Measurements from ENCODE around the gene HBG2. TPM values are rescaled to one million over a fixed set of nuclear protein-coding genes. Genes with fewer than 3 reads are reported as not detected.
A peak's percentile ranks its signal among the peaks of the same experiment; 100 is the strongest.

The HBG2 gene
- total and polyA plus RNA-seq, 9 of the 15 experiments (the other 6 are each of a cell fraction or from before 2014, with no cell fraction given), result 1,626 to 58,619 (median 10,515) TPM

DNA sequence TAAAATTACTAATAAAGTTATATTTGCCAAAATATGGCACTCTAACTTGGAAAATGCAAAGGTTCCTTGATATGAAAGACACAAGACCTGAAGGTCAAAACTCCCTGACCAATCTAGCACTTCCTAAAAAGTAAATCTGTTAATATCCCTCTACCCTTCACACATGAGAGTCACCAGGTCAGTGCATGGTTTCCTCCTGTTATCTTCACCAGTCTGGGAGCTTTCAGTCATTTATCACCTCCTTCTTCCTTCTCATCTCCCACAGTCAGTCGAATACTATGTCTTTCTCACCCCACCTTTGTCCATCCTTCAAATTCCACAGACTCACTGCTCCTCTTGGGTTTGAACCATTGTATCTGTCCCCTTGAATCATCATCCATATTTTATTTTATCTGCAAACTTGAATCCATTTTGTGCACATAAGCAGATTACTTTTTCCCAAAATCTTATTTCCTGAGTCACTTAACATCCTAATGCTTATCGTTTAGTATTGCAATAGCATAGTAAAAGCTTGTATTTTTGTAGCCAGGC, 12.5 kb upstream of the HBG2 start:
- ATAC-seq (peak; percentile 60), DNase-seq (ENCODE audit: extremely low read depth in 1 of 4, low spot score in 3 of 4) (peak in 2 of 4 experiments; percentile 37 to 72), FAIRE-seq (peak; percentile 82)
- H3K36me3 ChIP-seq (ENCODE audit: control insufficient read depth, insufficient read depth, low read length), result peaks cover 28% of the 10 kb centered on the region
- H2AFZ ChIP-seq (ENCODE audit: low read depth, low read length), result no peak overlapping the region
- ChIA-PET POLR2A (interaction anchor here (0.6 to 5.0 kb wide), 9 partner anchors 8 to 137 kb away, joined by 3 to 55 read pairs (median 13); no protein-coding TSS in a partner anchor), CTCF (ENCODE audit: low intra/inter-chr PET ratio) (no interaction called here)
- H3K27ac ChIP-seq (ENCODE audit: extremely low read depth, low read depth, low read length), result peak overlapping the region; percentile 17; the same call in 2 of the 3 replicates
- H3K9ac ChIP-seq (ENCODE audit: insufficient read depth in 1 of 2, low read depth in 2 of 2, low read length in 2 of 2), result peak overlapping the region in 1 of 2 experiments; percentile 64; a peak in 1 of 4 replicates
- H3K4me1 ChIP-seq (replicated peaks in 1 of 2; ENCODE audit: control insufficient read depth in 2 of 2, insufficient read depth in 2 of 2, low read length in 2 of 2), result peaks cover 1 to 31% of the 10 kb centered on the region in 2 experiments
- BruUV-seq (replicated peaks), result no TSS peak
- H3K4me3 ChIP-seq, result no peak overlapping the region
- H3K4me2 ChIP-seq (ENCODE audit: insufficient read depth, low read length), result peak overlapping the region; percentile 83
- no peaks in the 10 kb centered on the region for H3K27me3 ChIP-seq (ENCODE audit: control insufficient read depth in 2 of 2, insufficient read depth in 2 of 2, low read length in 2 of 2)
- 15% methylated on average over 2 of the region's 2 CpGs for WGBS (ENCODE audit: insufficient coverage, low coverage, missing lambda C conversion rate)
- no peaks in the 10 kb centered on the region for H4K20me1 ChIP-seq (replicated peaks; ENCODE audit: control insufficient read depth, insufficient read depth, low read length)
- H3K79me2 ChIP-seq (ENCODE audit: control insufficient read depth, insufficient read depth, low read length), result peaks cover 45% of the 10 kb centered on the region
- no peaks in the 10 kb centered on the region for H3K9me3 ChIP-seq (replicated peaks; ENCODE audit: control insufficient read depth, insufficient read depth, low read depth, low read length)
- intact Hi-C loops (cut with micrococcal nuclease), result no loop called here
- H3K9me1 ChIP-seq (ENCODE audit: control insufficient read depth, insufficient read depth, low read length), result no peaks in the 10 kb centered on the region
- in situ Hi-C loops (cut with MboI), result no loop called here
- TF ChIP-seq OTX1 (CRISPR knock-in tag; IDR thresholded peaks at IDR 0.05), result no peak
- peak; percentile 40 for TF ChIP-seq CBFA2T2 (conservative IDR thresholded peaks at IDR 0.05)
- no peak for TF ChIP-seq STAT5B (CRISPR knock-in tag; IDR thresholded peaks at IDR 0.05)
- no peak for TF ChIP-seq SFPQ (IDR thresholded peaks at IDR 0.05; ENCODE audit: low read depth, low read length)
- no peak for TF ChIP-seq NR4A1 (CRISPR knock-in tag; IDR thresholded peaks at IDR 0.05)
- TF ChIP-seq NR4A1 (tag; IDR thresholded peaks at IDR 0.05), result no peak
- TF ChIP-seq PML (IDR thresholded peaks at IDR 0.05; ENCODE audit: low read length), result no peak
- no peak for TF ChIP-seq MITF (IDR thresholded peaks at IDR 0.05)
- no peak for TF ChIP-seq L3MBTL2 (IDR thresholded peaks at IDR 0.05)
- TF ChIP-seq TAL1 (IDR thresholded peaks at IDR 0.05), result peak; percentile 11; the same call in 1 of the 2 replicates
- no peak for TF ChIP-seq KDM4B (IDR thresholded peaks at IDR 0.05; ENCODE audit: borderline replicate concordance in 2 of 2, low read depth in 1 of 2)
- no peak for TF ChIP-seq ZNF274 (IDR thresholded peaks at IDR 0.05; ENCODE audit: borderline replicate concordance, low read depth, low read length)
- no peak for TF ChIP-seq SIRT6 (IDR thresholded peaks at IDR 0.05; ENCODE audit: low read depth, low read length)
- no peak for TF ChIP-seq PREB (CRISPR knock-in tag; IDR thresholded peaks at IDR 0.05)
- no peak for TF ChIP-seq BRF1 (IDR thresholded peaks at IDR 0.05; ENCODE audit: borderline replicate concordance, extremely low read depth, insufficient read length)
- TF ChIP-seq, protein P1, sequence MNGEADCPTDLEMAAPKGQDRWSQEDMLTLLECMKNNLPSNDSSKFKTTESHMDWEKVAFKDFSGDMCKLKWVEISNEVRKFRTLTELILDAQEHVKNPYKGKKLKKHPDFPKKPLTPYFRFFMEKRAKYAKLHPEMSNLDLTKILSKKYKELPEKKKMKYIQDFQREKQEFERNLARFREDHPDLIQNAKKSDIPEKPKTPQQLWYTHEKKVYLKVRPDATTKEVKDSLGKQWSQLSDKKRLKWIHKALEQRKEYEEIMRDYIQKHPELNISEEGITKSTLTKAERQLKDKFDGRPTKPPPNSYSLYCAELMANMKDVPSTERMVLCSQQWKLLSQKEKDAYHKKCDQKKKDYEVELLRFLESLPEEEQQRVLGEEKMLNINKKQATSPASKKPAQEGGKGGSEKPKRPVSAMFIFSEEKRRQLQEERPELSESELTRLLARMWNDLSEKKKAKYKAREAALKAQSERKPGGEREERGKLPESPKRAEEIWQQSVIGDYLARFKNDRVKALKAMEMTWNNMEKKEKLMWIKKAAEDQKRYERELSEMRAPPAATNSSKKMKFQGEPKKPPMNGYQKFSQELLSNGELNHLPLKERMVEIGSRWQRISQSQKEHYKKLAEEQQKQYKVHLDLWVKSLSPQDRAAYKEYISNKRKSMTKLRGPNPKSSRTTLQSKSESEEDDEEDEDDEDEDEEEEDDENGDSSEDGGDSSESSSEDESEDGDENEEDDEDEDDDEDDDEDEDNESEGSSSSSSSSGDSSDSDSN (IDR thresholded peaks at IDR 0.05; ENCODE audit: borderline replicate concordance in 1 of 2, low read depth in 2 of 2, low read length in 2 of 2), result no peak
- 0 out of 2 replicates have a peak, but pooled peaks have one; percentile 28 for TF ChIP-seq HLTF (IDR thresholded peaks at IDR 0.05)
